ENCODE measurements around the gene EIF2B4.

DNA sequence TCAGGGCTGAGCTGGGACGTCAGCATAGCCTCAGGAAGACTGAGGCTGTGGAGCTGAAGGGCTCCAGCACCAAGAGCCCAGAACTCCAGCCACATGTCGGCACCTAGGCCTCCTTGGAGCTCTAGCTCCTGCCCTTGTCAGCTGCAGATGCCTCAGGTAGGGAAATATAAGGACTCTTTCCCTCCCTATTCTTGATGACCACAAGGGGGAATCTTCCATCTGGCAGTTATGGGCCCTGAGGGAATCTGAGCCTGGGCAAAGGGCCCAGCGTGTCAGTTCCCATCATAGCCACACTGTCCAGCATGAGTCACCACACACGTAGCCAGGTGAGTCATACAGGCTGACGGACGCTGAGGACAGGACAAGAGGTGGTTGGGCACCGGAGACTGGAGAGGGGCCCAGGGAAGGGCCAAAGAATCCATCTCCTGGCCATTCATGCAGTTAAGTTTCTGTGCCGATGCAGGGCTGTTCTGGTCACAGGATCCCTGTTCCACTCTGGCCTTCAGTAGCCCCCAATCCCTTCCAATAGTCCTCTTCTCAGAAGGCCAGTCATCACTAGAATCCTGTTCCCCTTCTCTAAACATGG is 49.1 kb downstream of the EIF2B4 start:
- TF ChIP-seq, protein P1, sequence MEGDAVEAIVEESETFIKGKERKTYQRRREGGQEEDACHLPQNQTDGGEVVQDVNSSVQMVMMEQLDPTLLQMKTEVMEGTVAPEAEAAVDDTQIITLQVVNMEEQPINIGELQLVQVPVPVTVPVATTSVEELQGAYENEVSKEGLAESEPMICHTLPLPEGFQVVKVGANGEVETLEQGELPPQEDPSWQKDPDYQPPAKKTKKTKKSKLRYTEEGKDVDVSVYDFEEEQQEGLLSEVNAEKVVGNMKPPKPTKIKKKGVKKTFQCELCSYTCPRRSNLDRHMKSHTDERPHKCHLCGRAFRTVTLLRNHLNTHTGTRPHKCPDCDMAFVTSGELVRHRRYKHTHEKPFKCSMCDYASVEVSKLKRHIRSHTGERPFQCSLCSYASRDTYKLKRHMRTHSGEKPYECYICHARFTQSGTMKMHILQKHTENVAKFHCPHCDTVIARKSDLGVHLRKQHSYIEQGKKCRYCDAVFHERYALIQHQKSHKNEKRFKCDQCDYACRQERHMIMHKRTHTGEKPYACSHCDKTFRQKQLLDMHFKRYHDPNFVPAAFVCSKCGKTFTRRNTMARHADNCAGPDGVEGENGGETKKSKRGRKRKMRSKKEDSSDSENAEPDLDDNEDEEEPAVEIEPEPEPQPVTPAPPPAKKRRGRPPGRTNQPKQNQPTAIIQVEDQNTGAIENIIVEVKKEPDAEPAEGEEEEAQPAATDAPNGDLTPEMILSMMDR (IDR thresholded peaks at IDR 0.05; ENCODE audit: insufficient read depth, low read depth, low read length): peak; percentile 59
- TF ChIP-seq EZH2 (IDR thresholded peaks at IDR 0.05; ENCODE audit: insufficient read depth, low read length): no peak
